ENCODE results near the gene CUX1.

GRCh38 chr7:102012941-102013461 lies 195.6 kb downstream of the CUX1 start:
- TF ChIP-seq EZH2phosphoT487 (IDR thresholded peaks at IDR 0.05) = no peak
- no peak for TF ChIP-seq CTCF (IDR thresholded peaks at IDR 0.05)
- TF ChIP-seq EZH2 (IDR thresholded peaks at IDR 0.05) = no peak

Measured in neural progenitor cell (in vitro differentiated cells).